ENCODE data around the gene ZNF804B.

The ZNF804B gene

DNA sequence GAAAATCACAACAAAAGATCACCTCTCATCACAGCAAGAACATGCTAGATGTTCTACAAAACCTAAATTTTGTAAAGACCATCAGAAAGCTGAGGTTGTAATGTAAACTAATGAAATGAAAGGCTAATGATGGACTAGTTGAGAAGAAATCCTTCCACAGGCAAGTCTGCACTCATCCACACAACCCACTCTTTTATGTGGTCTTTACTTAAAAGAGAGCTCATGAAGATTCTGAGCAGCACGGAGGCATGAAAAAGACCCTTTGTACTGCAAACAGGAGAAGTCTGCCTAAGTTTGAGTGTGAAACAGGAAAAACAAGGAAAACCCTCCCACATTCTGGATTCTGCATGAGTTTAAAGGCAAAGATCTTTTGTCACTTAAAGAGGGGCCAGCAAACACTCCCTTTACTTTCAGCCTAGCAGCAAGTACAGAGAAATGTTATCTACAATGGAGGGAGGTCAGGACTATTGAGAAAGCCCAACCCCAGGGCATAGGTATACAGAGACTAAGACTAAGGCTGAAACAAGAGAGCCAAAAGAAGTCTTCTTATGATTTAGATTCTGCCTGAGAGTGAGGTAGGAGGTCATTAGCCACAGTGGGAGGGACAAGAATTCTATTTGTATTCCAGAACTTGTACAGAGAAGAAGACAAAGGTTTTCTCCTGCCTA lies 557.2 kb downstream of the ZNF804B start:
- DNase-seq = no peak

DNA sequence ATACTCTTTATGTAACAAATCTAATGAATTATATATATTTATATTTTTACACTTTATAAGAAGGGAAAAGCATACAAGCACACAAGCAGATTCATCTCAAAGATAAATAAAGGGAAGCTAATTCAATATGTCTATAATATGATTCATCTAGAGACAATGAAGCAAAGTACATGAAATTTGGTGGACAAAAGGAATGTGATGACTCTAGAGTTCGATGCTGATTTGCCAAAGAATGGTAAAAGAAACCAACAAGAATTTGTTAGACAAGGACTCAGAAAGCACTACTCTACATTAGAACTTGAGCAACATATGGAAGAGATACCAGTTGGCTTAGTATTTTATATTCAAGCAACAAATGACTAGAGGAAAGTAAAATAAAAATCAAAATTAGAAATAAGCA lies 572.5 kb downstream of the ZNF804B start:
- peak; percentile 62 for DNase-seq

DNA sequence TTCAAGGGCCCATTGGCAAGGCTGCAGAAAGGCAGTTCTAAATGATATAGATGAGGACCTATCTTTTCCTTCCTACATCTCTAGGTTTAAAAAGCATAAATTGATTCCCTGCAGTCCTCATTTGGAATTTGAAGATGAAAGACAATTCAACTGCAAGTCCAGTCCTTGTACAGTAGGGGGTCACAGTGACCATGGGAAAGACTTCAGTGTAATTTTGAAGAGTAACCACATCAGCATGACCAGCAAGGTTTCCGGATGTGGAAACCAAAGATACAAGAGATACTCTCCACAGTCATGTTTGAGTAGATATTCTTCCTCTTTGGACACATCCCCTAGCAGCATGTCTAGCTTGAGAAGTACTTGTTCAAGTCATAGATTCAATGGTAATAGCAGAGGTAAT lies 575.3 kb downstream of the ZNF804B start:
- no peak for DNase-seq

DNA sequence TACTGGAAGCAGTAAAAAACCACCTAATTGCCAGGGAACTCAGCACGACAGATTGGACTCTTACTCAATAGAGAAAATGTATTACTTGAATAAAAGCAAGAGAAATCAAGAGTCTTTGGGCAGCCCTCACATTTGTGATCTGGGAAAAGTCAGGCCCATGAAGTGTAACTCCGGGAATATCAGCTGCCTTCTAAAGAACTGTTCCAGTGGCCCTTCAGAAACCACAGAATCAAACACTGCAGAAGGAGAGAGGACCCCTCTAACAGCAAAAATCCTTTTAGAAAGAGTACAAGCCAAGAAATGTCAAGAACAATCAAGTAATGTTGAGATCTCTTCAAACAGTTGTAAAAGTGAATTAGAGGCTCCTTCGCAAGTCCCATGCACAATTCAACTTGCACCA lies 576.0 kb downstream of the ZNF804B start:
- DNase-seq = no peak

DNA sequence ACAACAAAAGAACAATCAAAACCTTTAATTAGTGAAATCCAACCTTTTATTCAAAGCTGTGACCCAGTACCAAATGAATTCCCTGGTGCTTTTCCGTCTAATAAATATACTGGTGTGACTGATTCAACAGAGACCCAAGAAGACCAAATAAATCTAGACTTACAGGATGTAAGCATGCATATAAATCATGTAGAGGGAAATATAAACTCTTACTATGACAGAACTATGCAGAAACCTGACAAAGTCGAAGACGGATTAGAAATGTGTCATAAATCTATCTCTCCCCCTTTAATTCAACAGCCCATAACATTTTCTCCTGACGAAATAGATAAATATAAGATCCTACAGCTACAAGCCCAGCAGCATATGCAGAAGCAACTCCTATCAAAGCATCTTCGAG lies 576.6 kb downstream of the ZNF804B start:
- DNase-seq = no peak

DNA sequence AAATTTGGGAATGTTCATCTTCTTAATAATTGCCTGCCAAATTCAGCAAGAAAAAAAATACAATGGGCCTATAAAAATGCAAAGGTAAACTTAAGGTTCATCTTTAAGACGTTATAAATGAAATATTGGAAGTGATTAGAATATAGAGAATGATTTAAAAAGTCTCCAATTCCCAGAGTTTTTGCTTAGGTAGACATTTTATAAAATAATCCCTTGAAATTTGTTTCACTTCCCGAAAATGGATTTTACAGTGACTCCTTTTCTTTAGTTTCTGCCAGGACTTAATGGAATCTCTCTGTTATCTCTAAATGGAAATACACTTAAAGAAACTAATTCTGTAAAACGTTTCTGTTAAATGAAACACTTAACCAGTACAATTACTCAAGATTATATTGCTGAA lies 580.2 kb downstream of the ZNF804B start:
- DNase-seq = no peak

DNA sequence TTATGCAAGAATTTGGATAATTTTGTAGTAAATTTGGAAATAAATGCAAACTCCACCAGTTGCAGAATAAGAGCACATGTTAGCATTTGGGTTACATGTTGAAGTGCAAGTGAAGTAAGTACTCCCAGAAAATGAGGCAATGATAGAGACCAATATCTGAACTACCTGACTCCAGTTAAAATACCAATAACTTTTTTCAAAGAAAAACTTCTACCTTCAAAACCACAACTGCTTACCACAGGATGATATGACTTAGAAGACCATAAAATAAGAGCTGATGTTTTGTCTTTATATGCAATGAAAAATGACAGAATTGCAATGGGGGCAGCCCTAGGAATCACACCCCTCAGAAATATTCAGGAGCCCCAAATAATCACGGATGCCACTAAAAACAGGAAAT lies 597.6 kb downstream of the ZNF804B start:
- DNase-seq = no peak

DNA sequence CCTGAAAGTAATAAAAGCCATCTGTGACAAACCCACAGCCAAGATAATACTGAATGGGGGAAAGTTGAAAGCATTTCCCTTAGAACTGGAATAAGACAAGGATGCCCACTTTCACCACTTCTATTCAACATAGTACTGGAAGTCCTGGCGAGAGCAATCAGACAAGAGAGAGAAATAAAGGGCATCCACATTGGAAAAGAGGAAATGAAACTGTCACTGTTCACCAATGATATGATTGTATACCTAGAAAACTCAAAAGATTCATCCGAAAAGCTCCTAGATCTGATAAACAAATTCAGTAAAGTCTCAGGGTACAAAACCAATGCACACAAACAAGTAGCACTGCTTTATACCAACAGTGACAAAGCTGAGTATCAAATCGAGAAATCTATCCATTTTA lies 617.7 kb downstream of the ZNF804B start:
- DNase-seq = no peak

DNA sequence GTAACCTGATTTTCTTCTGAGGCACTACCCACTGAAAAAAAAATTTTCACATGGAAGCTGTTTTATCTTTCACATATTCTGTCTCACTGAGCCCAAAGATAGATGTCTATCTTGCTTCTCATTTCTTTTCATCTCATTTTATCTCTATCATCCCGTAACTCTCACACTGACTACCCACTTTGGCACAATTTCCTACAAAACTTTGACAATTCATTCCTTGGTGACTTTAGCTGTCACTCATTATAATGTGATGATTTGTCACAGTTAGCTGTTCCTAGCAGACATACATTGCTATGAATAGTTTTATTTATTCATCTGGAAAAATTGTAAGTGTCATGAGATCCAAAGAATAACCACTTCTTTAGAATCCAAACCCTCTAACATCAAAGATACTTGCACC lies 625.9 kb downstream of the ZNF804B start:
- no peak for DNase-seq
